Dendritic cell treated with granulocyte-macrophage colony-stimulating factor and Interleukin-4, amounts not matched to agents 40 ng/mL and 50 ng/mL, for 4 days (primary cell): ENCODE results near the gene NKD2.

ENCODE experiments used
- H3K27ac Mint-ChIP-seq: one replicate; pipeline ENCODE4 v1.8.0; 2022; ENCODE audit warnings: mild to moderate bottlenecking, mixed read lengths
- H3K27me3 Mint-ChIP-seq: one replicate; pipeline ENCODE4 v1.8.0; 2022; ENCODE audit warnings: mild to moderate bottlenecking, mixed read lengths
- H3K36me3 Mint-ChIP-seq: one replicate; pipeline ENCODE4 v1.8.0; 2022; ENCODE audit warnings: low read depth, mixed read lengths
- H3K4me1 Mint-ChIP-seq: one replicate; pipeline ENCODE4 v1.8.0; 2022; ENCODE audit warnings: low read depth, mixed read lengths
- H3K4me3 Mint-ChIP-seq: one replicate; pipeline ENCODE4 v1.8.0; 2022; ENCODE audit warnings: mild to moderate bottlenecking, moderate library complexity, mixed read lengths
- H3K9me3 Mint-ChIP-seq: one replicate; pipeline ENCODE4 v1.8.0; 2022; ENCODE audit warnings: mixed read lengths
- intact Hi-C: fragments of 100-400 bp; cut with micrococcal nuclease; formaldehyde crosslinking; loops from one replicate; pipeline ENCODE4 v1.15.0; 2022

The NKD2 gene

GRCh38 chr5:1065891-1066650 lies 57.5 kb downstream of the NKD2 start:
- Mint-ChIP-seq H3K4me3 (no peak overlapping the region), H3K4me1 (no peaks in the 10 kb centered on the region), H3K36me3 (peaks cover 88% of the 10 kb centered on the region), H3K27me3 (no peaks in the 10 kb centered on the region), H3K27ac (no peak overlapping the region), H3K9me3 (no peaks in the 10 kb centered on the region)
- intact Hi-C loops = no loop called here

- Mint-ChIP-seq H3K36me3 (peaks cover 82% of the 10 kb centered on the region), H3K4me1 (no peaks in the 10 kb centered on the region), H3K27ac (no peak overlapping the region), H3K4me3 (no peak overlapping the region), H3K9me3 (no peaks in the 10 kb centered on the region), H3K27me3 (no peaks in the 10 kb centered on the region)
- intact Hi-C loops = no loop called here
Observed at GRCh38 chr5:1066676-1067075, 58.1 kb downstream of the NKD2 start.

GRCh38 chr5:1067141-1068121 lies 58.8 kb downstream of the NKD2 start:
- H3K27me3 Mint-ChIP-seq = no peaks in the 10 kb centered on the region
- H3K4me1 Mint-ChIP-seq = no peaks in the 10 kb centered on the region
- intact Hi-C loops = no loop called here
- peaks cover 74% of the 10 kb centered on the region for H3K36me3 Mint-ChIP-seq
- H3K9me3 Mint-ChIP-seq = no peaks in the 10 kb centered on the region
- no peak overlapping the region for H3K27ac Mint-ChIP-seq
- no peak overlapping the region for H3K4me3 Mint-ChIP-seq

- H3K27me3 Mint-ChIP-seq = no peaks in the 10 kb centered on the region
- no peak overlapping the region for H3K4me3 Mint-ChIP-seq
- H3K36me3 Mint-ChIP-seq = peaks cover 68% of the 10 kb centered on the region
- H3K27ac Mint-ChIP-seq = no peak overlapping the region
- no peaks in the 10 kb centered on the region for H3K4me1 Mint-ChIP-seq
- no peaks in the 10 kb centered on the region for H3K9me3 Mint-ChIP-seq
- intact Hi-C loops = no loop called here
Observed at GRCh38 chr5:1068204-1068894, 59.7 kb downstream of the NKD2 start.

- Mint-ChIP-seq H3K4me3 (no peak overlapping the region), H3K9me3 (no peaks in the 10 kb centered on the region), H3K36me3 (peaks cover 68% of the 10 kb centered on the region), H3K4me1 (no peaks in the 10 kb centered on the region), H3K27ac (no peak overlapping the region), H3K27me3 (no peaks in the 10 kb centered on the region)
- intact Hi-C loops = no loop called here
Observed at GRCh38 chr5:1068895-1069719, 60.5 kb downstream of the NKD2 start.

GRCh38 chr5:1069720-1070088 lies 61.1 kb downstream of the NKD2 start:
- no peaks in the 10 kb centered on the region for H3K27me3 Mint-ChIP-seq
- H3K27ac Mint-ChIP-seq = no peak overlapping the region
- no peak overlapping the region for H3K4me3 Mint-ChIP-seq
- H3K9me3 Mint-ChIP-seq = no peaks in the 10 kb centered on the region
- H3K36me3 Mint-ChIP-seq = peaks cover 68% of the 10 kb centered on the region
- intact Hi-C loops = no loop called here
- no peaks in the 10 kb centered on the region for H3K4me1 Mint-ChIP-seq

GRCh38 chr5:1073239-1074102 lies 64.9 kb downstream of the NKD2 start:
- Mint-ChIP-seq H3K36me3 (peaks cover 68% of the 10 kb centered on the region), H3K4me3 (no peak overlapping the region), H3K27ac (no peak overlapping the region), H3K9me3 (no peaks in the 10 kb centered on the region), H3K27me3 (no peaks in the 10 kb centered on the region), H3K4me1 (no peaks in the 10 kb centered on the region)
- intact Hi-C loops = no loop called here

GRCh38 chr5:1074226-1074625 lies 65.6 kb downstream of the NKD2 start:
- Mint-ChIP-seq H3K4me1 (no peaks in the 10 kb centered on the region), H3K4me3 (no peak overlapping the region), H3K27me3 (no peaks in the 10 kb centered on the region), H3K9me3 (no peaks in the 10 kb centered on the region), H3K36me3 (peaks cover 68% of the 10 kb centered on the region), H3K27ac (no peak overlapping the region)
- intact Hi-C loops = no loop called here

GRCh38 chr5:1074816-1075554 lies 66.4 kb downstream of the NKD2 start:
- Mint-ChIP-seq H3K36me3 (peaks cover 69% of the 10 kb centered on the region), H3K27me3 (no peaks in the 10 kb centered on the region), H3K27ac (no peak overlapping the region), H3K4me1 (no peaks in the 10 kb centered on the region), H3K4me3 (no peak overlapping the region), H3K9me3 (no peaks in the 10 kb centered on the region)
- intact Hi-C loops = no loop called here

- Mint-ChIP-seq H3K27ac (no peak overlapping the region), H3K27me3 (no peaks in the 10 kb centered on the region), H3K36me3 (peaks cover 75% of the 10 kb centered on the region), H3K9me3 (no peaks in the 10 kb centered on the region), H3K4me1 (no peaks in the 10 kb centered on the region), H3K4me3 (no peak overlapping the region)
- intact Hi-C loops = no loop called here
Observed at GRCh38 chr5:1075555-1075881, 66.9 kb downstream of the NKD2 start.

GRCh38 chr5:1075931-1076330 lies 67.3 kb downstream of the NKD2 start:
- Mint-ChIP-seq H3K36me3 (peaks cover 79% of the 10 kb centered on the region), H3K4me1 (peaks cover 4% of the 10 kb centered on the region), H3K27ac (no peak overlapping the region), H3K4me3 (no peak overlapping the region), H3K9me3 (no peaks in the 10 kb centered on the region), H3K27me3 (no peaks in the 10 kb centered on the region)
- intact Hi-C loops = no loop called here

GRCh38 chr5:1076406-1076805 lies 67.8 kb downstream of the NKD2 start:
- Mint-ChIP-seq H3K4me3 (no peak overlapping the region), H3K9me3 (no peaks in the 10 kb centered on the region), H3K4me1 (peaks cover 8% of the 10 kb centered on the region), H3K27ac (no peak overlapping the region), H3K27me3 (no peaks in the 10 kb centered on the region), H3K36me3 (peaks cover 84% of the 10 kb centered on the region)
- intact Hi-C loops = no loop called here
